HepG2 (cell line): ENCODE results near the gene MT1F. TPM values are rescaled to one million over a fixed set of nuclear protein-coding genes. Genes with fewer than 3 reads are reported as not detected.
A peak's percentile ranks its signal among the peaks of the same experiment; 100 is the strongest.

Experiments
- BRCA1 ChIP-seq: sonication (generic); formaldehyde crosslinking; IDR thresholded peaks from 2 replicates; pipeline ENCODE4 v1.4.0; 2020; ENCODE audit warnings: missing genetic modification reagents
- CBX5 ChIP-seq: sonication (generic); formaldehyde crosslinking; IDR thresholded peaks from 2 replicates; pipeline ENCODE4 v1.4.0; 2020; ENCODE audit warnings: missing genetic modification reagents, borderline replicate concordance
- CC2D1A ChIP-seq: sonication (generic); formaldehyde crosslinking; IDR thresholded peaks from 2 replicates; pipeline ENCODE4 v1.8.1; 2023; ENCODE audit warnings: mild to moderate bottlenecking, missing genetic modification reagents
- DR1 ChIP-seq: sonication (generic); formaldehyde crosslinking; IDR thresholded peaks from 2 replicates; pipeline ENCODE4 v1.8.0; 2021; ENCODE audit warnings: mild to moderate bottlenecking, missing genetic modification reagents, inconsistent platforms
- JARID2 ChIP-seq: sonication (generic); formaldehyde crosslinking; IDR thresholded peaks from 2 replicates; pipeline ENCODE4 v1.8.1; 2023; ENCODE audit warnings: missing genetic modification reagents, inconsistent platforms; ENCODE audit not compliant: insufficient replicate concordance
- KAT7 ChIP-seq: IDR thresholded peaks from 2 replicates; pipeline ENCODE4 v1.6.1; 2018; ENCODE audit warnings: borderline replicate concordance, missing compliant biosample characterization
- KLF11 ChIP-seq: IDR thresholded peaks from 2 replicates; pipeline ENCODE4 v1.6.1; 2016; ENCODE audit warnings: missing compliant biosample characterization
- NR2C2 ChIP-seq: sonication (generic); formaldehyde crosslinking; IDR thresholded peaks from 2 replicates; pipeline ENCODE4 v1.4.0; 2020; ENCODE audit warnings: missing genetic modification reagents, mild to moderate bottlenecking, moderate library complexity, borderline replicate concordance
- PHF8 ChIP-seq: sonication (generic); formaldehyde crosslinking; IDR thresholded peaks from 2 replicates; pipeline ENCODE4 v1.5.0; 2020; ENCODE audit warnings: missing genetic modification reagents
- POLR2A ChIP-seq, 2 experiments: IDR thresholded peaks; 2 replicates each; pipeline ENCODE4 v1.6.1; 2011; ENCODE audit warnings: low read depth in 2 of 2, low read length in 2 of 2, mild to moderate bottlenecking in 1 of 2, moderate library complexity in 1 of 2; ENCODE audit not compliant: insufficient read depth in 1 of 2
- RFXAP ChIP-seq: sonication (generic); formaldehyde crosslinking; IDR thresholded peaks from 2 replicates; pipeline ENCODE4 v1.4.0; 2020; ENCODE audit warnings: missing genetic modification reagents, borderline replicate concordance
- TCF7L2 ChIP-seq: IDR thresholded peaks from 2 replicates; pipeline ENCODE4 v1.6.1; 2011; ENCODE audit warnings: mild to moderate bottlenecking, low read depth, low read length, moderate library complexity
- TEAD3 ChIP-seq: optimal IDR thresholded peaks from 2 replicates; pipeline ENCODE3; 2016; ENCODE audit warnings: borderline replicate concordance
- THAP11 ChIP-seq: IDR thresholded peaks from 2 replicates; pipeline ENCODE4 v1.6.1; 2016; ENCODE audit warnings: missing biosample characterization, missing genetic modification reagents
- ZNF205 ChIP-seq: IDR thresholded peaks from 2 replicates; pipeline ENCODE4 v1.6.1; 2018; ENCODE audit warnings: missing biosample characterization, missing genetic modification reagents
- ZNF446 ChIP-seq: sonication (generic); formaldehyde crosslinking; IDR thresholded peaks from 2 replicates; pipeline ENCODE4 v1.5.0; 2020; ENCODE audit warnings: mild to moderate bottlenecking, missing genetic modification reagents
- ZNF567 ChIP-seq: sonication (generic); formaldehyde crosslinking; IDR thresholded peaks from 2 replicates; pipeline ENCODE4 v1.8.1; 2023; ENCODE audit warnings: mild to moderate bottlenecking, missing genetic modification reagents, borderline replicate concordance
- ZNF644 ChIP-seq: IDR thresholded peaks from 2 replicates; pipeline ENCODE4 v1.6.1; 2016; ENCODE audit warnings: low read depth
- ZNF841 ChIP-seq: sonication (generic); formaldehyde crosslinking; IDR thresholded peaks from 2 replicates; pipeline ENCODE4 v1.8.1; 2023; ENCODE audit warnings: missing genetic modification reagents, borderline replicate concordance
- polyA plus RNA-seq, 8 experiments: library from polyadenylated mRNA; depleted of rRNA in 3 of 8; stranded (reverse) in 7 of 8; unstranded in 1 of 8; fragments of >200 nt; fragmentation: Illumina TruSeq in 4 of 8; extraction: Trizol in 4 of 8; gene quantifications; 2 replicates each; pipeline versions ENCODE4 v1.2.1 to v1.2.3, GENCODE V29; 2011 to 2016; ENCODE audit warnings: low read depth in 4 of 8, missing spikeins in 1 of 8, mixed read lengths in 1 of 8; ENCODE audit not compliant: insufficient read depth in 1 of 8
- total RNA-seq, 5 experiments: library from RNA; depleted of rRNA; stranded (reverse); fragments of >200 nt; fragmentation: Illumina TruSeq; extraction: Trizol; gene quantifications; 2 replicates each; pipeline ENCODE4 v1.2.3, GENCODE V29; 2016; ENCODE audit warnings: low read depth in 1 of 5
- TF ChIP-seq, protein P1 (sequence below): sonication (generic); formaldehyde crosslinking; IDR thresholded peaks from 2 replicates; pipeline ENCODE4 v1.9.0; 2022; ENCODE audit warnings: missing genetic modification reagents, mild to moderate bottlenecking, borderline replicate concordance
- TF ChIP-seq, protein P2 (sequence below): sonication (generic); formaldehyde crosslinking; IDR thresholded peaks from 2 replicates; pipeline ENCODE4 v1.8.0; 2022; ENCODE audit warnings: mild to moderate bottlenecking, missing genetic modification reagents, borderline replicate concordance
- TF ChIP-seq, protein P3 (sequence below): sonication (generic); formaldehyde crosslinking; IDR thresholded peaks from 2 replicates; pipeline ENCODE4 v1.4.0; 2020; ENCODE audit warnings: missing genetic modification reagents

The MT1F gene
- total and polyA plus RNA-seq, 2 of the 13 experiments (the other 11 are each of a cell fraction or from before 2014, with no cell fraction given): 1.9 to 169 TPM

DNA sequence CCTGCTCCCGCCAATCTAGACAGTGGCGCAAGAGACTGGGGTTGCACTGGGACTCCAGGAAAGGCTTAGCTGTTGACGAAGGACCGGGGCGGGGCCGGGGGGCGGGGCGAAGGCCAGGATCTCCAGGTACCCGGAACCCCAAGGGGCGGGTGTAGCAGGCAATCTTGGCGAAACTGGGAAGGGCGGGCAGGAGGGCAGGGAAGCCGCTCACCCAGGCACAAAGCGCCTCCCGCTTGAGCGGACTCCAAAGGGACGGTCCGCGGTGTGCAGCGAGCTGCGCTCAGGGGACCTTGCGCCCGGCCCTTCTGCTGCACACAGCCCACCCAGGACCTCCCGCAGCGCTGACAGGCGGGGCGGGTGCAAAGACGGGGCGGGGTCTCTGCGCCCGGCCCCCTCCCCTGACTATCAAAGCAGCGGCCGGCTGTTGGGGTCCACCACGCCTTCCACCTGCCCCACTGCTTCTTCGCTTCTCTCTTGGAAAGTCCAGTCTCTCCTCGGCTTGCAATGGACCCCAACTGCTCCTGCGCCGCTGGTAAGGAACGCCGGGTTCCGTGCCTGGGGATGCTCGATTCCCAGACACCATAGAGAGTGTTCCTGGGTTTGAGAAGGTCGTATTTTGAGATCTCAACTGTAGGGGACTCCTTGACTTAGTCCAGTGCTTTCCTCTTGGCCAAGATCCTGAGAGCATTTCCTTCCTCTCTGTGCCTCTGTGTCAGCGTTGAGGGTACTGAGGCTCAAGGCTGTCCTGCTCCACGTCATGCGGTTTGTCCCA is at the start of gene MT1F (continued):
- TF ChIP-seq, protein P1, sequence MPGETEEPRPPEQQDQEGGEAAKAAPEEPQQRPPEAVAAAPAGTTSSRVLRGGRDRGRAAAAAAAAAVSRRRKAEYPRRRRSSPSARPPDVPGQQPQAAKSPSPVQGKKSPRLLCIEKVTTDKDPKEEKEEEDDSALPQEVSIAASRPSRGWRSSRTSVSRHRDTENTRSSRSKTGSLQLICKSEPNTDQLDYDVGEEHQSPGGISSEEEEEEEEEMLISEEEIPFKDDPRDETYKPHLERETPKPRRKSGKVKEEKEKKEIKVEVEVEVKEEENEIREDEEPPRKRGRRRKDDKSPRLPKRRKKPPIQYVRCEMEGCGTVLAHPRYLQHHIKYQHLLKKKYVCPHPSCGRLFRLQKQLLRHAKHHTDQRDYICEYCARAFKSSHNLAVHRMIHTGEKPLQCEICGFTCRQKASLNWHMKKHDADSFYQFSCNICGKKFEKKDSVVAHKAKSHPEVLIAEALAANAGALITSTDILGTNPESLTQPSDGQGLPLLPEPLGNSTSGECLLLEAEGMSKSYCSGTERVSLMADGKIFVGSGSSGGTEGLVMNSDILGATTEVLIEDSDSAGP (CRISPR knock-in tag): peak; percentile 67
- TF ChIP-seq JARID2 (CRISPR knock-in tag) (no peak), ZNF567 (CRISPR knock-in tag) (no peak), BRCA1 (CRISPR knock-in tag) (no peak), KAT7 (CRISPR knock-in tag) (peak; percentile 55; the same call in 1 of the 2 replicates), ZNF446 (CRISPR knock-in tag) (no peak), CC2D1A (CRISPR knock-in tag) (no peak), ZNF644 (CRISPR knock-in tag) (peak; percentile 15; the same call in 1 of the 2 replicates), TCF7L2 (no peak), THAP11 (CRISPR knock-in tag) (no peak), KLF11 (CRISPR knock-in tag) (no peak), RFXAP (CRISPR knock-in tag) (peak; percentile 42; the same call in 1 of the 2 replicates), CBX5 (no peak), NR2C2 (CRISPR knock-in tag) (no peak), PHF8 (CRISPR knock-in tag) (peak; percentile 48; the same call in 1 of the 2 replicates), ZNF205 (CRISPR knock-in tag) (0 out of 2 replicates have a peak, but pooled peaks have one; percentile 41), TEAD3 (peak; percentile 55), ZNF841 (CRISPR knock-in tag) (no peak), POLR2A (IDR thresholded peaks at IDR 0.05; ENCODE audit: insufficient read depth in 1 of 2, low read depth in 2 of 2, low read length in 2 of 2) (peak; percentile 38 to 75), DR1 (CRISPR knock-in tag) (no peak)
- TF ChIP-seq, protein P2, sequence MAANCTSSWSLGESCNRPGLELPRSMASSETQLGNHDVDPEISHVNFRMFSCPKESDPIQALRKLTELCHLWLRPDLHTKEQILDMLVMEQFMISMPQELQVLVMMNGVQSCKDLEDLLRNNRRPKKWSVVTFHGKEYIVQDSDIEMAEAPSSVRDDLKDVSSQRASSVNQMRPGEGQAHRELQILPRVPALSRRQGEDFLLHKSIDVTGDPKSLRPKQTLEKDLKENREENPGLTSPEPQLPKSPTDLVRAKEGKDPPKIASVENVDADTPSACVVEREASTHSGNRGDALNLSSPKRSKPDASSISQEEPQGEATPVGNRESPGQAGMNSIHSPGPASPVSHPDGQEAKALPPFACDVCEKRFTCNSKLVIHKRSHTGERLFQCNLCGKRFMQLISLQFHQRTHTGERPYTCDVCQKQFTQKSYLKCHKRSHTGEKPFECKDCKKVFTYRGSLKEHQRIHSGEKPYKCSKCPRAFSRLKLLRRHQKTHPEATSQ (CRISPR knock-in tag): no peak
- TF ChIP-seq, protein P3, sequence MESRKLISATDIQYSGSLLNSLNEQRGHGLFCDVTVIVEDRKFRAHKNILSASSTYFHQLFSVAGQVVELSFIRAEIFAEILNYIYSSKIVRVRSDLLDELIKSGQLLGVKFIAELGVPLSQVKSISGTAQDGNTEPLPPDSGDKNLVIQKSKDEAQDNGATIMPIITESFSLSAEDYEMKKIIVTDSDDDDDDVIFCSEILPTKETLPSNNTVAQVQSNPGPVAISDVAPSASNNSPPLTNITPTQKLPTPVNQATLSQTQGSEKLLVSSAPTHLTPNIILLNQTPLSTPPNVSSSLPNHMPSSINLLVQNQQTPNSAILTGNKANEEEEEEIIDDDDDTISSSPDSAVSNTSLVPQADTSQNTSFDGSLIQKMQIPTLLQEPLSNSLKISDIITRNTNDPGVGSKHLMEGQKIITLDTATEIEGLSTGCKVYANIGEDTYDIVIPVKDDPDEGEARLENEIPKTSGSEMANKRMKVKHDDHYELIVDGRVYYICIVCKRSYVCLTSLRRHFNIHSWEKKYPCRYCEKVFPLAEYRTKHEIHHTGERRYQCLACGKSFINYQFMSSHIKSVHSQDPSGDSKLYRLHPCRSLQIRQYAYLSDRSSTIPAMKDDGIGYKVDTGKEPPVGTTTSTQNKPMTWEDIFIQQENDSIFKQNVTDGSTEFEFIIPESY (CRISPR knock-in tag): no peak
